Activated CD4-positive, CD25-positive, alpha-beta regulatory T cell treated with anti-CD3 and anti-CD28 coated beads, Interleukin-2, amount 50 U/mL, for 72 hours (primary cell): ENCODE results near the gene BIK.

ENCODE experiments used
- DNase-seq: peaks from one replicate; pipeline ENCODE4 v3.0.0; 2021

Gene BIK

GRCh38 chr22:43164636-43165035, 54.1 kb downstream of the BIK start:
- no peak for DNase-seq

GRCh38 chr22:43166132-43166930, 55.8 kb downstream of the BIK start:
- no peak for DNase-seq

DNA sequence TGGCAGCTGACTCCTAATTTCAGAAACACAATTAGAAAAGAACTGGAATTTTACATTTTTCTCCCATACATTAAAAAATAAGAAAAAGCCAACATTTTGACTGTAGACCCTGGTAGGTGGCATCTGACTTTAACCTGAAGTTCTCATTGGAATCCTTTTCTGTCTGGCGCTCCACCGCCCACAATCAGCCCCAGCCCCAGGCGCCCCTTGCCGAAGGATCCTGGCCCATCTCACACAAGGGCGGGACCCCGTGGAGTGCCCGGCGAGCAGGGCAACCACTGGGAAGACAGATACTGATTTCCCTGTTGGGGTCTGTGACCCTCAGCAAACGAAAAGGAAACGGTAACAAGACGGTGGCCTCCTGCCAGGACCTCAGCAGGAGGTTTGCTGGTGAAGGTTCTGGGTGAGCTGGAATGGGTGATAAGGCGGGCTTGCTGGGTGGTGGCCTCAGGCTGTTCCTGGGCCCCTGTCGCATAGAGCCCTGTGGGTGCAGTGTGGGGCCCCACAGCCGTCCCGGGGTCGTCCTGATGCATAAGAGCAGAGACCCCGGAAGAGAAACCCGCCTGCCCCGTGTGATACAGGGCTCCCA, 56.5 kb downstream of the BIK start:
- no peak for DNase-seq

- DNase-seq, result no peak
These were observed 58.1 kb downstream of the BIK start for GRCh38 chr22:43168471-43169309.

GRCh38 chr22:43169310-43170130, 59.0 kb downstream of the BIK start:
- no peak for DNase-seq

DNA sequence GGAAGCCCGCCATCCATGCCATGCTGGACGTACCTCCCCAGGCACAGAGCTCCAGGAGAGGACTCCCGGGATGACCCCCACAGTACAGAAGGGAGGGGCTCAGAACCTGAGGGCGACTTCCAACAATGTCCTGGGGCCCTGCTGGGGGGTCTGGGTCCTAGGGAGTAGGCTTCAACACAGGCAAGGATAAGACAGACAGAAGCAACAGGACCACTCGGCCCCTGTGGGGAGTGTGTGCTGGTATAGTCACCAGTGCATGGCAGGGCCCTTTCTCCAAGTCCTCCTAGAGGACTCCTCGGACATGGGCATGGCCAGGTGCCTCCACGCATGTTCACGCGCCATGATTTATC, 59.6 kb downstream of the BIK start:
- no peak for DNase-seq

DNA sequence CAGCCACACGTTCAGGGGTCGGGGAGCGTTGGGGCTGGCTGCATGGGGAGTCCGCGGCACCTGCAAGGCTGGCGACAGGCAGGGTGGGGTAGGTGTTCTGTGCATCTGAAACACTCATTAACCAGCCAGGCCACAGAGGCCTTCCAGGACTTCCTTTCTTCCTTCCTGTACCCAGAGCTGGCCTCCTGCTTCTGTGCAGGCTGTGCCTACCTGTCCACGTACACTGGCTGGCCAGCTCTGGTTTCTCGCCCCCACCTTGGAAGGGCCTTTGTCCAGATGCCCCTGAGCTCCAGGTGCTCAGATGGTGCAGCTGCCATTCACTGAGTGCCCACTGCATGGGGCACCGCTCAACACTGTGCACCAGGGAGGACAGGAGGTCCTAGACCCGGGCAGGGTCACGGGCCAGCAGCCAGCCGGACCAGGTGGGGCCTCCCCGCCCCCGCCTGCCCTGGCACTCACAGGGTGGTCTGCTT, 60.5 kb downstream of the BIK start:
- no peak for DNase-seq

GRCh38 chr22:43171607-43172006, 61.1 kb downstream of the BIK start:
- no peak for DNase-seq

- no peak for DNase-seq
These were observed 61.6 kb downstream of the BIK start for GRCh38 chr22:43172191-43172590.

GRCh38 chr22:43173566-43173965, 63.0 kb downstream of the BIK start:
- no peak for DNase-seq

GRCh38 chr22:43173976-43174720, 63.6 kb downstream of the BIK start:
- DNase-seq, result no peak

GRCh38 chr22:43174941-43175531, 64.5 kb downstream of the BIK start:
- no peak for DNase-seq

DNA sequence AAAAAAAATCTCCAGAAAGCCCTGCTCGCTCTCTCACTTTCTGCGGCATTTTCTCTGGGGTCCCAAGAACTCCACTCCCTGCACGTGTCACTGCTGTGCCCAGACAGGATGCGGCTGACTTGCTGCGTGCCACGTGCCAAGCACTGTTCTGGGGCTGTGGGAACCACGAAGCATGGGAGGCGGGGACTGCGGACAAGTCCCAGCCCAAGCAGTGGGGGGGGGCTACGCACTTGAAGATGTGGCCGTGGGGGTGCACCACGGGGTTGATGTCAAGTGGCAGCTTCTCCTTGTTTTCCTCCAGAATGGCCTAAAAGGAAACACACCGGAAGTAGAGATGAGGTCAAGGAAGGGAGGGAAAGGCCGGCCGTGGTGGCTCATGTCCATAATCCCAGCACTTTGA, 65.5 kb downstream of the BIK start:
- DNase-seq, result no peak

GRCh38 chr22:43177479-43177878, 66.9 kb downstream of the BIK start:
- DNase-seq, result no peak
